ENCODE measurements around the gene MAD1L1.

Gene MAD1L1

GRCh38 chr7:1897861-1898627 is 334.7 kb downstream of the MAD1L1 start:
- DNase-seq (ENCODE audit: low read depth in 3 of 3) = no peak

- DNase-seq (ENCODE audit: low read depth in 3 of 3) = no peak
Observed at GRCh38 chr7:1897076-1897860, 335.5 kb downstream of the MAD1L1 start.

- no peak for DNase-seq (ENCODE audit: low read depth in 3 of 3)
Observed at GRCh38 chr7:1895664-1896515, 336.9 kb downstream of the MAD1L1 start.

- no peak for DNase-seq (ENCODE audit: low read depth in 3 of 3)
Observed at GRCh38 chr7:1894906-1895663, 337.7 kb downstream of the MAD1L1 start.

- no peak for DNase-seq (ENCODE audit: low read depth in 3 of 3)
Observed at GRCh38 chr7:1894313-1894900, 338.3 kb downstream of the MAD1L1 start.

- no peak for DNase-seq (ENCODE audit: low read depth in 3 of 3)
Observed at GRCh38 chr7:1893451-1893850, 339.3 kb downstream of the MAD1L1 start.

- no peak for DNase-seq (ENCODE audit: low read depth in 3 of 3)
Observed at GRCh38 chr7:1893036-1893435, 339.7 kb downstream of the MAD1L1 start.

GRCh38 chr7:1892011-1892965 is 340.5 kb downstream of the MAD1L1 start:
- DNase-seq (ENCODE audit: low read depth in 3 of 3) = no peak

GRCh38 chr7:1890289-1891235 is 342.2 kb downstream of the MAD1L1 start:
- DNase-seq (ENCODE audit: low read depth in 3 of 3) = no peak

- DNase-seq (ENCODE audit: low read depth in 3 of 3) = no peak
Observed at GRCh38 chr7:1889556-1890181, 343.1 kb downstream of the MAD1L1 start.

- no peak for DNase-seq (ENCODE audit: low read depth in 3 of 3)
Observed at GRCh38 chr7:1889091-1889490, 343.7 kb downstream of the MAD1L1 start.

- DNase-seq (ENCODE audit: low read depth in 3 of 3) = no peak
Observed at GRCh38 chr7:1888425-1888824, 344.3 kb downstream of the MAD1L1 start.

GRCh38 chr7:1887251-1887650 is 345.5 kb downstream of the MAD1L1 start:
- DNase-seq (ENCODE audit: low read depth in 3 of 3) = no peak

- DNase-seq (ENCODE audit: low read depth in 3 of 3) = no peak
Observed at GRCh38 chr7:1886361-1887064, 346.2 kb downstream of the MAD1L1 start.

GRCh38 chr7:1885465-1886226 is 347.1 kb downstream of the MAD1L1 start:
- DNase-seq (ENCODE audit: low read depth in 3 of 3) = no peak

- DNase-seq (ENCODE audit: low read depth in 3 of 3) = no peak
Observed at GRCh38 chr7:1884583-1885350, 348.0 kb downstream of the MAD1L1 start.

Data from stimulated activated CD4-positive, alpha-beta T cell treated with anti-CD3 and anti-CD28 coated beads, TNF-alpha, amount 100 ng/mL, for 48 hours (primary cell).